Inflammatory macrophage (primary cell): Measurements from ENCODE around the gene LRMDA.
"Not testable (repeated sequence)": the region's sequence is repeated elsewhere in the genome, so short reads cannot be mapped to it uniquely, and the experiment has no call there.

Experiments used
- DNase-seq, 2 donors: peaks; one replicate each; pipeline ENCODE4 v3.0.0-alpha.2; 2020 to 2022

LRMDA gene

DNA sequence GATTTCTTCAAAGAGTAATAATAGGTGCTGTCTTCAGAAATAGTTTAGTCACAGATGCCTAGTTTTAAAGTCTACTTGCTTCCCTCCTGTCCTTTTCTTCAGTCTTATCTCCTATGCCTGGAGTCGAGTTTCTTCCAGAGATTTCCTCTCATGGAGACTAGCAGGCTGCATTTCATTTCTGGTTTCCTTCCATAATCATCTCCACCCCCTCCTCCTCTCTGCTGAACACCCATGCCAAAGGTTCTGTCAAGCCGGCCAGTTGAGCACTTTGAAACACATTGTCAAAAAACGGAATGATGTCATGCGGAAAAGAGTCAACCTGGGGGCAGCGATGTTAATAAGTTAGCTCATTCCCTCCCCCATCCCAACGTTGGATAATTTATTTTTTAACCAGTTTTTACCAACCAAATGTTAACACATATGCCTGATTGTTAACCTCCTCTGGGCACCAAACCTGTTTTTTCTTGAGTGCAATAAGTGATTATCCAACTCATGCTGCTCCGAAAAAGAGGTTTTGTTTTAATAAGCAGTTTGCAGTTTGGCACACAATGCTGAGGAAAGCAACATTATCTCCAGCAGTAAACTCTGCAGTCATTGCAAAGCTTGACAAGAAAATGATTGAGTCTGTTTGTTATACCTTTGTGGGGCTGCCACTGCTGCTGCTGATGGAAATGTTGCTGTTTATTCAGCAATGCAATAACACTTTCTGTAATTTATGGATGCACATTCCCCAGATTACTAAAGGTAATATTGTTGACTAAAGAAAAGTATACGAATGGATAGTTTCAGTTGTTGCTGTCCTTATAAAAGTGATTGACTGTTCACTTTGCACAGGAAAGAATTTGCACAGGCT, 161.6 kb downstream of the LRMDA start:
- no peak for DNase-seq

DNA sequence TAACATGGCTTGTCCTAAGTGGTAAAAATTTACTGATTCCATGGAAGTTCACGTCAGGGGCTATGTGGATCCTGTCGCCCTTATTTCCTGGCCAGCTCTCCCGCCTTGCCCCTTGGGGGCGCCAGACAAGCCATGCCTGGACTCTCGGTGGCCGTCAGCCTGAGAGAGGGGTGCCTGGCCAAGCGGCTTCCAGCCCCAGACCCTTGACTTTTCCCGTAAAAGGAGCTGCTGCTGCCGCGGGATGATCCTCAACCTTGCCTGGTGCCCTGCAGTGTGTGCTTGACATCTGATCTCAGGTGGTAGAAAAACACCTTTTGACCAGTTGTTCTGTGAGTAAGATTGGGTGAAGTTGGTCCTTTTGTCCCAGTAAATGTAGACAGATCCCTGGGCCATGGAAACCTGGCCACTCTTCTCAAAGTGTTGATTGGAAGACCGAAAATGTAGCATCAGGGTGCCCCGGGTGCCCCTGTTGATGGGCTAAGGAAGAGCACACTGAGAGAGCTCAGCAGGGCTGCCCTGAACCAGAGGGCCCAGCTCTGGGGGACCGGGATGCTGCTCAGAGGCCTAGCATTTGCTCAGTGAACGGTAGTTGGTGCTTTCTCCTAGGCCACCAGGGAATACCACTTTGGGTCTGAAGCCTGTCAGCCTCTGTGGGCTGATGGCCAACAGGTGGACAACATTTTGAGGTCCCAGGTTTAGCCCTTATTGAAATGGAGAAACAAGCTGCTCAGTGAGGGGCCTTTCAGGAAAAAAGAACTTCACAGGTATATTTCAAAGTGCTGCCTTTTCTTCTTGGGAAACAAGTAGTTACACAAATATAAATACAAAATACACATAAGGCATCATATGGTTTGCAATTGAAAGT, 162.5 kb downstream of the LRMDA start:
- DNase-seq: no peak

DNA sequence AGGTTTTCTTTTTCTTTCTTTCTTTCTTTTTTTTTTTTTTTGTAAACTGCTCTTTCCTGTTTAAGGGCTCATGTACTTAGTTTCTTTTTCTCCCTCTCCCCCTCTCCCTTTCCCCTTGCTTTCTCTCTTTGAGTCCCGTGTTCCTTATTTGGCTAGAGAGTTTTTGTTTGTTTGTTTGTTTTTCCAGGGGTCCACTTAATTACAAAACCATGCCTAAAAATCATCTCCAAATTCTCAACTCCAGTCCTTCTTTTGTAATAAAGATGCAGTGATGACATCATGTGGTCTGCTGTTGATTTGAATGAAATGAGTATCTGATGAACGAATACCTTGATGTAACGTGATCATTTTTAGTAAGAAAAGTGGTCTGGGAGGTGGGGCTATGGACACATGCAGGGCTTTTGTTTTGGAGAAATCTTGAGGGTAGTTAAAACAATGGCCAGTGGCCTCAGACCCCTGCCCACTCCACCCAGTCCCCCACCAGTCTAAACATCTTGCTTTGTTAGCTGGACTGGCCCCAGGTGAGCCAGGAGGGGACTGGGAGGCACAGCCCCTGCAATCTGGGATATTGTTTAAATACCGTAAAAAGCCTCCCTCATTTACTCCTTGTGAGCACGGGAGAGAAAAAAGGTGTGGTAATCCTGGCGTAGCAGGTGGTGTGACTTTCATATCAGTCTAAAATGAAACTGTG, 165.7 kb downstream of the LRMDA start:
- DNase-seq: no peak

DNA sequence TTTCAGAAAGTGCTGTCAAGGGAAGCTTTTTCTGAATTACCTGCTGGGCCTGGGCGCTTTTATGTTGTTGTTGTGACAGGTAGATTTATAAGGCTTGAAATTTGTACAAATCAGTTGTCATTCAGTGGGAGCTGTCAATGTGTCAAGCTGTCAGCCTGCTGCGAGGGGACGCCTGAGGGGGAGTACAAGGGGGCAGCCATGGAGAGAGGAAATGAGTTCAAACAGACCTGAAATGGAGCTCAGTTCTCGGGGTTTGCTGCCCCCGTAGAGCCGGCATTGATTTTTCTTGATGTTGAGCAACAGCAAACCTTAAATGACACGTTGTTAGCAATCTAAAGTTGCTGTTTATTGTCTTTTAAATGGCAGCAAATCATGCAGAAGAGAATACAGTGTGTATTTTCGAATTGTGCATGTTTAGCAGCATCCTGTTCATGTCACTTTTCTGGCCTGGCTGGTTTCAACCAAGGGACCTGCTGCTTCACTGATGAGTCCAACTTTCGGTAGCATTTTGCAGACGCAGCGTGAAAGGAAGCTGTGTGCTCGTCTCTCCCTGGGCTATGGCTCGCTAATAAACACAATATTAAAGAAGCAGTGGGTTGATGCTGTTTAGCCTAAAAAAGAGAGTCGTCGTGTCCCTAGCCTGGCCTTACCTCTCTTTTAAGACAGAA, 166.5 kb downstream of the LRMDA start:
- no peak for DNase-seq

DNA sequence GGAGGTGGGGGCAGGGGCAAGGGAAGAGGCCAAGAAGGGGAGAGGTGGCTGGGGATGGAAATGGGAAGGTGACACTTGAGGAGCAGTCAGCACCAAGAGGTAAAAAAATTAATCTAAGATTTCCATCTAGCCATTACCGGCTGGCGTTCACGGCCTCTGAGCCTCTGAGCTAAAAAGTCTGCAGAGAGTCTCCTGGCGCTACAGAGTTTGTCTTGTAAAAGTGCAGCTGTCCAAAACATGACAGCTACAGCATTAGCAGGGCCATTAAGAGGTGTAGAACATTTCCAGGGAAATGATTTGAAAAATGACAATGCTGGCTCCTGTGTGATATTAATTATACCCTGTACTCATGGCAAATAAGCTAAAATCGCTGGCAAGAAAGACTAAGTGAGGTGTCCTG, 167.6 kb downstream of the LRMDA start:
- no peak for DNase-seq

DNA sequence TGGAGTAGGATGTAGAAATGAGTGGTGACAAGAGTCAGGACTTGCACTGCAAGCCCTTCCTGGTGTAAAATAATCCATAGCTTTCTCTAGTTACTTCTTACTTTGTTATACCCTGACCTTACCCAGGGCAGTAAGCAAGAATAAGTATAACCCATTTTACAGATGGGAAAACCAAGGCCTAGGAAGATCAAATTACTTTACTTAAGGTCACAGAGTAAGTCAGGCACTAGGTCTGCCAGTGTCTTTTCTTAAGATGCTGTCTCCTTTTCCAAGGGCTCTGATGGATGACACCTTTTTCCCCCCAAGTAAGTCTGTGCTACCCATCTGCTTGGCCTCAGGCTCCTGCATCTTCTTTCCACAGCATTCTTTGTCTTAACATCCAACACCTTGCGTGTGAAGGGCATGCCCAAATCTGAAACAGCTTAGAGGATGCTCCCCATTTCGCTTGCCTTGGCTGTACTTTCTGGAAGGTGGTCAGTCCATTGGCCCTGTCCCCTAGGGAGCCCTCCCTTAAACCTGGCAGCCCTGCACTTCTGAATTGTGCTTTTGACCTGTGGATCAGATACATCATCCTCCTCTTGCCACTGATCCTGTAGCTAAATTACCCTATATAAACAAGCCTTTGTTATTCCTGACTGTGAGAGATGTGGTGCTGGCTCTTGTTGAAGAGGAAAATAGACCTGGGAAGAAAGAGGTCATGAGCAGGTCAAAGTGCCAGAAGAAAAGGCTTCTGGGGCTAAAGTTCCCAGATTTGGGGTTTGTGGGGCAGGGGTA, 168.6 kb downstream of the LRMDA start:
- no peak for DNase-seq

DNA sequence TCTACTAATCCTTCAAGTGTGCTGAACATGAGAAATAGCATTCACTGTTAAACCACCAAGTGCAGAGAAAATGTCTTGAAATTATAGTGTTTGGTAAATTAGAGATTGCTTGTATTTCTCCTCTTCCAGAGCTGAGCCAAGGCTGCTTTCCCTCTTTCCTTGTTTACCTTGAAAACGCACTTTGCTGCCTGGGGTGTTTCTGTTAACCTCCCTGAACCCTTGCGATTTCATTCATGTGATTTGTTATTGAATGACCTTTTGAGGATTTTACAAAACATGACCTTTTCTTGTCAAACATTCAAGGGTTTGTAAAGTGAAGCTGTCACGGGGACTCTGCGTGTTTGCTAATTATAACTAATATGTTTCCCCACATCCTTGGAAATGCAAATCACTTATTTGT, 169.4 kb downstream of the LRMDA start:
- no peak for DNase-seq

DNA sequence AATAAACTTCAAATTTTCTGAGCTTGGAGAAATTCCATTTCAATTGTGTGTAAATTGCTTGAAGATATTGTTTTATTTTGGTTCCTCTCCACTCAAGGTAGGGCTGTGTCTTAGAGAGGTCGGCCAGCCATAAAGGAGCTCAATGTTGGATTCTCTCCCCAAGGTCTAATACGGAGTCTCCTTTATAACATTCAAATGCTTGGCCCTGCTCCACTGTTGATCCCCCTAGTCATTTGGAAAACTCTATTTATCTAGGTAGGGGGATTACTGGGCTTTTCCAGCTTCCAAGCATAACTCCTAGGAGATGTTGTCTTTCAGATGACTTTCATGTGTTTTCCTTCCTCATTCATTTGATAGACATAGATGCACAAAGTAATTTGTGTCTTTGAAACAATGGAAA, 170.9 kb downstream of the LRMDA start:
- DNase-seq: no peak

DNA sequence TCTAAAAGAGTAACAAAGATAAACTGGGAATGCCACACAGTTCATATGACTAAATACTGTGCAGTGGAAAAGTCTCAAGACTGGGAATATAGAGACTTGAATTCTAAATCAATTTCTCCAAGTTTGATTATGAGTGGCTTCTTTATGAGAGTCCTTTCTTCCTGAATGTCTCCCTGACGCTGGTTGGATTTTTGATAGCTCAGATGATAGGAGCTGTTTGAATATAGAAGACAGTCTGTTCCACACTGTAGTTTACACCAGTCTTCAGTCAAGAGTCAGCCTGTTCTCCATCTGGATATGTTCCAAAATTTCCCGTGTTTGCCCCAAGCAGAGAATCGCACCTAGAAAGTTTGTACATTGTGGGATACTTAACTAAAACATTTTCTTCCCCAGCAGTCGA, 173.7 kb downstream of the LRMDA start:
- DNase-seq: no peak

DNA sequence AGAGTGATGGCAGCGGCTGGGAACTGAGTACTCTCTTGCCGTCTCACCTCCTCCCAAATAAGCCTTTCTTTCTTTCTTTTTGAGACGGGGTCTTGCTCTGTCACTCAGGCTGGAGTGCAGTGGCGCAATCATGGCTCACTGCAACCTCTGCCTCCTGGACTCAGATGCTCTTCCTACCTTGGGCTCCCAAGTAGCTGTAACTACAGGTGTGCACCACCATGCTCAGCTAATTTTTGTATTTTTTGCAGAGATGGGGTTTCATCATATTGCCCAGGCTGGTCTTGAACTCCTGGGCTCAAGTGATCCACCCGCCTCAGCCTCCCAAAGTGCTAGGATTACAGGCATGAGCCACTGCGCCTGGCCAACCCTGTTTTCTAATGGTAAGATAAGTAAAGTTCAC, 174.4 kb downstream of the LRMDA start:
- not testable (repeated sequence) for DNase-seq

DNA sequence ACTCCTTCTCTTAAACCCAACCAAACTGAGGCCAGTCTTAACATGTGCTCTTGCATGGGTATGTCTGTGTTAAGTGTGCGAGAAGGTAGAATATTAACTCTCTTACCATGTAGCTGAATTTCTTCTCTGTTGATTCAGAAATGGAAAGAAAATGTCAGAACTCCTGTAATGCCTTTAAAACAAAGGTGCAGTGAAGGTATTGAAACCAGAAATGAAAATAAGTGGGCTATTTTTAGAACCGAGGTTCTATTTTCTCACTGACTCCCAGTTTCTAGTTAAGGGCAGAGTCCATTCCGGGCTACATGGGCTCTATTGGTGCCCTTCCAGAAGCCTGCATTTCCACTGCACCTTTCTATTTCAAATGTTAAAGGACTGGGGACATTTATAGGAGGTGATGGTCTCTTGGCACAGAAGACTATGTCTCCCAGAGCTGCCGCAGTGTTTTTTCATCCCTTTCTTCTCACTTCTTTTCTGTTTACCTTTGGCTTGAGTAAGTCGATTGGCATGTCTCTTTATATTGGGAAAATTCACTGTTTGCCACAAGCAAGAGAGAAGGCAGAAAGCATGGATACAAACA, 174.9 kb downstream of the LRMDA start:
- no peak for DNase-seq

DNA sequence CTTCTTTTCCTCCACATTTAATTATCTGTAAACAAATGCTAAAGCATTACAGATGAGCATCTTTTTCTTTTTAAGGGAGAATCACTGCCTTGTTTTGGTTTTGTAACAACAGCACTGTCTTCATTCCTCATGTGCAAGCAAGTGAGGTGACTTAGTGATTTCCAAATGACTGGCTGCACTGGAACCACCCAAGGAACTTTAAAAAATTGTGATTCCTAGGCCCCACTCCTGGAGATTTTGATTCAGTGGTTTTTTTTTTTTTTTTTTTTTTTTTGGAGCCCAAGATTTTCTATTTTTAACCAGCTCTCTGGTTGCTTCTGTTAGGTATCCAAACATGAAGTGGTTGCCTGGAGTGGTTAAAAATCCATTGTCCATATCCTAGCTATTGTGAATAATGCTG, 176.2 kb downstream of the LRMDA start:
- no peak for DNase-seq

DNA sequence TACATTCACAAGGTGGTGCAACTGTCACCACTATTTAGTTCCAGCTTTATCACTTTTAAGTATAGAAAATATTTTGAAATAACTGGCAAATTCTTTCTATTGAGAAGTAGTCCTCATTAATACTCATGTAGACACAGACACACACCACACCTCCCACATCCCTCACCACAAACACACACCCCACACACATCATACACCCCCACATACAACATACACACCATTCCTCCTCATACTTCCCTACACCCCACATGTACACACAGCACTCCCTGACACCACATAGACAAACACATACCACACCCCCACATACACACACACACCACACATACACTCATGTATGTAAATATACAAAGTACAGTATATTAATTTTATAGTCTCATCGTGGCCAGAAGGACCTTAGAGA, 178.8 kb downstream of the LRMDA start:
- peak; percentile 29 to 52 for DNase-seq

DNA sequence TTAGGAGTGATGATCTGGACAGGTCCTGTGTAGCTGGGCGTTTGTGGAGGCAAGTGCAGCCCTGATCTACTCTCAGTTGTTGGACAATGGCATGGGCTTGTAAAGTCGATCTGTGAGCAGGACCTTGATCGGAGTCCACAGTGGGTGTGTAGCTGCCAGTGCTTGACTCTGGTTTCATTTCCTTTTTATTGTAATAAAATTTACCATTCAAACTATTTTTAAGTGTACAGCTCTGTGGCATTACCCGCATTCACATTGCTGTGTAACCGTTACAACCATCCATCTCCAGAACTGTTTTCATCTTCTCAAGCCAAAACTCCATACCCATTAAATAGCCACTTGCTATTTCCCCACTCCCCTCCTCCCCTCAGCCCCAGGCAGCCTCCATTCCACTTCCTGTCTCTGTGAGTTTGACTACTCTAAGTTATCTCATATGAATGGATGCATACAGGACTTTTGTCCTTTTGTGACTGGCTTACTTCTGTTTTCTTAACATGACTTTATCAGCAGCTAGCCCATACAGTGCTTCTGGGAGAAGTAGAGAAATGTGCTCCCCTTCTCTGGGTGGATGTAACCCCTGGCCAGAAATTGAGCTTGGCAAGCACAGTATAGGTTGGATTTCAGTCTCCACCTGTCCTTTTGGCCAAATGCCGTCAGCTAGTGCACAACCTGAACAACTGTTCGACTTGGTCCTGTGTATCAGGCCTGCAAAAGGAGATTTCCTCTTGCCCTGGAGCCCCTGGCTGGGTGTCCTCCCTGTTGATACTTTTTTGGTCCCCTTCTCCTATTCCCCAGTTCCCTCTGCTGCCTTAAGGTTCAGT, 180.0 kb downstream of the LRMDA start:
- DNase-seq: peak; percentile 55 to 75

DNA sequence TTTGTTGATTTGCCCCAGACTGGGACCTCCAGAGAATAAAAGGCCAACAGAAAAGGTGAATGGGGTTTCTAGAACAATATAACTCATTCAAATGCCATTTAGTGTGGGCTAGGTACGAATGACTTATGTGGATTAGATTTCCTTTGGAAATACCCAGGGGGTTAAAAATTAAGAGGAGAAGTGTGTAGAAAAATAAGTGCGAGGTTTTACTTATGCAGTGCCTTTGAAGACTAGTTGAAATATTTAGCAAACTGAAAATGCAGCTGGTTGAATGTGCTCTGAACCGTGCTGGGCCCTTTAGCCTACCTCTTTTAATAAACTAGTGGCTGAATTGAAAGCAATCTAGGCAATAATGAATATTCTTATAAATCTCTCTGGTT, 180.6 kb downstream of the LRMDA start:
- DNase-seq: no peak

DNA sequence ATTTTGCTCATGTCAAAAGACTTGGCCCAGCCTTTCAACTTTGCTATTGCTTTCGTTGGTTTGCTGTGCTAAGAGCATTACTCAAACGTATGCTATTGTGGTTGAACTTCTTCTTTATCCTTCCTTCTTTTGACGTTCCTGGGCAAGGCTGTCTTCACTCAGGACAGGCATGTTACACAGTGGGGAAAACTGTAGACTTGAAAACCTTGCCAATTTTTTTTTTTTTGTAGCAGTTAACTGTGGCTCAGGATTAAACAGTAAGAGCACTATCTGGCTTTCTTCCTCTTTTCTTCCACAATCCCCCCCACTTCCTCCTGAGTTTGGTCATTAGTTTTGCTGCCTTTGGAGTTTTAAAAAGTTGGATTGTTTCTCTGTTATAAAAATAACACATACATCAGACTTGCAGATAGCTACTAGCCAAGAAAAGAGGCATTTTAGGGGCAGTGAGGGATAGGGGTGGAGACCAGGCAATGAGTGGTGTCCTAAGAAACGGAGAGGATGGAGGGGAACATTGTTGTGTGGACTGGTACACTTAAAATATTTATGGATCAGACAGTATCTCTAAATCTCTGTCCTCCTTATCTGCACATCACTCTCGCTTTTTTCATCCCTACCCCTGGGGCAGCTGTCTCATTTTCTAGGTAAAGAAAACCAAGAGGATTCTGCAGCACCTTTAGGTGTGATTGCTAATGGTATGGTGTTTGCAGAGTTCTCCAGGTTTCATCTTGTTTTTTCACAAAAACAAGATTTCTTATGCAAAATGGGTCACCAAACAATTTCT, 181.7 kb downstream of the LRMDA start:
- peak; percentile 85 to 97 for DNase-seq

DNA sequence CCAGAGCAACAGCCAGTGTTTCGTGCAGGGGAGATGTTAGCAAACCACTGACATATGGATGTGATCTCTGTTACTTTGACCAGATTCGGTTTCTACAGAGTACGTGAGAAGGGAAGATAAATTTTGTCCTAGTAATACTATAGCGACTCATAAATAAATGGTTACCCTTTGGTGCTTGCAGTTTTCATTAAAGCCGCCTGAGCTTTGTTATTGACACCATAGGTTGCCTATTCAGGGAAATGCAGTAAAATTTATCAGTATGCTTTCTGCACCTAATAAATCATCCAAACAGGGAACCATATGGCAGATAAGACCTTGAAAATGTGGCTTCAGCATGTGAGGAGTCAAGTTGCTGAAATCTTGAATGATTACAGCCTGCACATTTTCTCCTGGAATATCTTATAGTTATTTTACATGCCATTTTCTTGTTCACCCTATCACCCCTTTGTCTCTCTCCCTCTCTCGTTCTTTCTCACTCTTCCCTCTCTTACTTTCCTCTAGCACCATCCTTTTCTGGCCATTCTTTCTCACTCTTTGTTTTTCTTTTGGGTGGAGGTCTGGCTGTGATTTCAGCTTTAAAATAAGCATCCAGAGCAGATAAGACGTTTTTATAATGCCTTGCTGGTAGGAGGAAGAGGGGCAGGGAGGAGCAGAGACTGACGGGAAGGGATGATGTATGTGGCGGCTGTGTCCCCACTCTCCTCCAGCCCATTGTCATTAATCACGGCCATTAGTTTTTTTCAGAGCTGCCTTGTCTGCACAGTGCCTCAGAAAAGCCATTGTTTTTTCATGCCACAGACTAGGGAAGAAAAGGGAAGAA, 182.5 kb downstream of the LRMDA start:
- DNase-seq: peak in 1 of 2 donors; percentile 20

DNA sequence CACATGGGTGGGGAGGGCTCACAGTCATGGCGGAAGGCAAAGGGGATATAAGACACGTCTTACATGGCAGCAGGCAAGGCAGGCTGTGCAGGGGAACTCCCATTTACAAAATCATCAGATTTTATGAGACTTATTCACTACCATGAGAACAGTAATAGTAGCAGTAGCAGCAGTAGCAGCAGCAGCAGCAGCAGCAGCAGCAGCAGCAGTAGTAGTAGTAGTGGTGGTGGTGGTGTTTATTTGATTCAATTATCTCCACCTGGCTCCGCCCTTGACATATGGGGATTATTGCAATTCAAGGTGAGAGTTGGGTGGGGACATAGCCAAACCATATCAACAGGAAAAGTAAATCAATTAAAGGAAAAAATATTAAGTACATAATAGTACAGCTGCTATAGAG, 184.7 kb downstream of the LRMDA start:
- no peak for DNase-seq
